ENCODE results near the gene OPCML. TPM values are rescaled to one million over a fixed set of nuclear protein-coding genes. Genes with fewer than 3 reads are reported as not detected.

The OPCML gene
- total RNA-seq, 2 donors from 2014 or later: not detected

GRCh38 chr11:132981131-132981956, 551.0 kb downstream of the OPCML start:
- no peak overlapping the region for H3K27ac ChIP-seq
- DNase-seq (ENCODE audit: low spot score): no peak
- H3K27me3 ChIP-seq (replicated peaks; ENCODE audit: insufficient read depth): no peaks in the 10 kb centered on the region
- TF ChIP-seq CTCF (IDR thresholded peaks at IDR 0.05): no peak
- no peaks in the 10 kb centered on the region for H3K36me3 ChIP-seq
- ATAC-seq (ENCODE audit: insufficient number of reproducible peaks, low FRiP score, low read depth): no peak
- H3K9me3 ChIP-seq: no peaks in the 10 kb centered on the region
- H3K4me3 ChIP-seq: no peak overlapping the region
- H3K4me1 ChIP-seq (ENCODE audit: control insufficient read depth in 1 of 2, low read depth in 2 of 2): no peaks in the 10 kb centered on the region

GRCh38 chr11:132980670-132981069, 551.6 kb downstream of the OPCML start:
- H3K4me1 ChIP-seq (ENCODE audit: control insufficient read depth in 1 of 2, low read depth in 2 of 2): no peaks in the 10 kb centered on the region
- no peaks in the 10 kb centered on the region for H3K9me3 ChIP-seq
- H3K4me3 ChIP-seq: no peak overlapping the region
- no peak for ATAC-seq (ENCODE audit: insufficient number of reproducible peaks, low FRiP score, low read depth)
- TF ChIP-seq CTCF (IDR thresholded peaks at IDR 0.05): no peak
- H3K27me3 ChIP-seq (replicated peaks; ENCODE audit: insufficient read depth): no peaks in the 10 kb centered on the region
- no peak overlapping the region for H3K27ac ChIP-seq
- no peak for DNase-seq (ENCODE audit: low spot score)
- no peaks in the 10 kb centered on the region for H3K36me3 ChIP-seq

GRCh38 chr11:132977746-132978145, 554.6 kb downstream of the OPCML start:
- no peaks in the 10 kb centered on the region for H3K27me3 ChIP-seq (replicated peaks; ENCODE audit: insufficient read depth)
- H3K9me3 ChIP-seq: no peaks in the 10 kb centered on the region
- DNase-seq (ENCODE audit: low spot score) (no peak), ATAC-seq (ENCODE audit: insufficient number of reproducible peaks, low FRiP score, low read depth) (no peak)
- H3K36me3 ChIP-seq: no peaks in the 10 kb centered on the region
- no peak for TF ChIP-seq CTCF (IDR thresholded peaks at IDR 0.05)
- no peak overlapping the region for H3K27ac ChIP-seq
- no peak overlapping the region for H3K4me3 ChIP-seq
- H3K4me1 ChIP-seq (ENCODE audit: control insufficient read depth in 1 of 2, low read depth in 2 of 2): no peaks in the 10 kb centered on the region

GRCh38 chr11:132977241-132977640, 555.1 kb downstream of the OPCML start:
- H3K27me3 ChIP-seq (replicated peaks; ENCODE audit: insufficient read depth): no peaks in the 10 kb centered on the region
- TF ChIP-seq CTCF (IDR thresholded peaks at IDR 0.05): no peak
- no peaks in the 10 kb centered on the region for H3K36me3 ChIP-seq
- no peaks in the 10 kb centered on the region for H3K9me3 ChIP-seq
- DNase-seq (ENCODE audit: low spot score) (no peak), ATAC-seq (ENCODE audit: insufficient number of reproducible peaks, low FRiP score, low read depth) (no peak)
- H3K4me3 ChIP-seq: no peak overlapping the region
- H3K27ac ChIP-seq: no peak overlapping the region
- no peaks in the 10 kb centered on the region for H3K4me1 ChIP-seq (ENCODE audit: control insufficient read depth in 1 of 2, low read depth in 2 of 2)

GRCh38 chr11:132976115-132976514, 556.2 kb downstream of the OPCML start:
- no peak for TF ChIP-seq CTCF (IDR thresholded peaks at IDR 0.05)
- H3K4me1 ChIP-seq (ENCODE audit: control insufficient read depth in 1 of 2, low read depth in 2 of 2): no peaks in the 10 kb centered on the region
- no peak for DNase-seq (ENCODE audit: low spot score)

More at GRCh38 chr11:132976115-132976514, 556.2 kb downstream of the OPCML start:
- Histone ChIP-seq H3K27me3 (replicated peaks; ENCODE audit: insufficient read depth) (no peaks in the 10 kb centered on the region), H3K9me3 (no peaks in the 10 kb centered on the region), H3K36me3 (no peaks in the 10 kb centered on the region), H3K27ac (no peak overlapping the region), H3K4me3 (no peak overlapping the region)
- ATAC-seq (ENCODE audit: insufficient number of reproducible peaks, low FRiP score, low read depth): no peak

All from thoracic aorta (tissue), 2 donors.